ENCODE results near the gene ARNT2.
"Not testable (repeated sequence)": the region's sequence is repeated elsewhere in the genome, so short reads cannot be mapped to it uniquely, and the experiment has no call there.

ARNT2 gene

DNA sequence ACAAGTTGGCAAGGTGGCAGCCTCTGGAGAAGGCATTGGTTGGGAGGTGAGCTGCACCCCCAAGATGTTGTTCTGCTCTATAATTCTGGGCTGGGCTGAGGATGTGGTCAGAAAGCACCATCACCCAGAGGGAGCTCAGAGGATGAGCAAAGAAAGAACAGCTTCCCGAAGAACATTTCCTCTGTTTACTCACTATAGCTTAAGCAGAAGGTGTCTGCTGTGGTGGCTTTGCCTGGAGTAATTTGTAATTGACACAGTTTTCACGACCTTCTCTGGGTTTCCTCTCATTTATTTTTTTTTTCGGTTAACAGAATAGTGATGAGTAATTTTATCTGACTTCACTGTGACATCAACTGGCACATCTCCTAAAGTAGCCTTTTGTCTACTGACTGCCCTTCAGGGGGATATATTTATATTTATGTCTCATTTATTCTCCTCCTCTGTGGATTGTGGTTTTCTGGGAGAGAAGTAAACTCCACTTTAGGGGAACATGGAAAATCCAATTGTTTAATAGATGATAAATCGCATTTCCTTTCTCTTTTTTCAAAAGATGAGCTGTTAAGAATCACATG lies 241.4 kb downstream of the ARNT2 start:
- no peak overlapping the region for H3K9ac ChIP-seq (ENCODE audit: low read length)
- H3K36me3 ChIP-seq (ENCODE audit: insufficient read depth, low read length) = no peaks in the 10 kb centered on the region
- H4K20me1 ChIP-seq (ENCODE audit: insufficient read depth, low read length) = no peaks in the 10 kb centered on the region
- H3K4me2 ChIP-seq (ENCODE audit: low read length) = no peak overlapping the region
- no peak for TF ChIP-seq EZH2 (IDR thresholded peaks at IDR 0.05; ENCODE audit: borderline replicate concordance, low read length)
- TF ChIP-seq, protein P1, sequence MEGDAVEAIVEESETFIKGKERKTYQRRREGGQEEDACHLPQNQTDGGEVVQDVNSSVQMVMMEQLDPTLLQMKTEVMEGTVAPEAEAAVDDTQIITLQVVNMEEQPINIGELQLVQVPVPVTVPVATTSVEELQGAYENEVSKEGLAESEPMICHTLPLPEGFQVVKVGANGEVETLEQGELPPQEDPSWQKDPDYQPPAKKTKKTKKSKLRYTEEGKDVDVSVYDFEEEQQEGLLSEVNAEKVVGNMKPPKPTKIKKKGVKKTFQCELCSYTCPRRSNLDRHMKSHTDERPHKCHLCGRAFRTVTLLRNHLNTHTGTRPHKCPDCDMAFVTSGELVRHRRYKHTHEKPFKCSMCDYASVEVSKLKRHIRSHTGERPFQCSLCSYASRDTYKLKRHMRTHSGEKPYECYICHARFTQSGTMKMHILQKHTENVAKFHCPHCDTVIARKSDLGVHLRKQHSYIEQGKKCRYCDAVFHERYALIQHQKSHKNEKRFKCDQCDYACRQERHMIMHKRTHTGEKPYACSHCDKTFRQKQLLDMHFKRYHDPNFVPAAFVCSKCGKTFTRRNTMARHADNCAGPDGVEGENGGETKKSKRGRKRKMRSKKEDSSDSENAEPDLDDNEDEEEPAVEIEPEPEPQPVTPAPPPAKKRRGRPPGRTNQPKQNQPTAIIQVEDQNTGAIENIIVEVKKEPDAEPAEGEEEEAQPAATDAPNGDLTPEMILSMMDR (IDR thresholded peaks at IDR 0.05; ENCODE audit: low read length) = no peak
- H2AFZ ChIP-seq (ENCODE audit: low read length) = no peak overlapping the region
- H3K27me3 ChIP-seq (ENCODE audit: insufficient read depth, low read length) = no peaks in the 10 kb centered on the region; the same call in 1 of the 2 replicates
- no peaks in the 10 kb centered on the region for H3K9me2 ChIP-seq (ENCODE audit: low read depth, low read length)
- no peaks in the 10 kb centered on the region for H3K4me1 ChIP-seq (ENCODE audit: insufficient read depth, low read length, severe bottlenecking)
- H3K4me3 ChIP-seq (ENCODE audit: low read depth, low read length, poor library complexity, severe bottlenecking) = no peak overlapping the region
- no peaks in the 10 kb centered on the region for H3F3A ChIP-seq (ENCODE audit: insufficient read depth, low read length)
- H3K79me2 ChIP-seq (ENCODE audit: insufficient read depth, low read length) = no peaks in the 10 kb centered on the region
- 0 out of 2 replicates have a peak, but pooled peaks cover 4% of the 10 kb centered on the region for H3K9me3 ChIP-seq (ENCODE audit: low read length)
- H3K27ac ChIP-seq (ENCODE audit: low read depth, low read length, poor library complexity, severe bottlenecking) = no peak overlapping the region

DNA sequence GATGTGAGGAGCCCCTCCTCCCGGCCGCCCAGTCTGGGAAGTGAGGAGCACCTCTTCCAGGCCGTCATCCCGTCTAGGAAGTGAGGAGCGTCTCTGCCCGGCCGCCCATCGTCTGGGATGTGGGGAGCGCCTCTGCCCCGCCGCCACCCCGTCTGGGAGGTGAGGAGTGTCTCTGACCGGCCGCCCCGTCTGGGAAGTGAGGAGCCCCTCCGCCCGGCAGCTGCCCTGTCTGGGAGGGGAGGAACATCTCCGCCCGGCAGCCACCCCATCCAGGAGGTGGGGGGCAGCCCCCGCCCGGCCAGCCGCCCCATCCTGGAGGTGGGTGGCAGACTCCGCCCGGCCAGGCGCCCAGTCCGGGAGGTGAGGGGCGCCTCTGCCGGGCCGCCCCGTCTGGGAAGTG lies 243.2 kb downstream of the ARNT2 start:
- H3K4me3 ChIP-seq (ENCODE audit: low read depth, low read length, poor library complexity, severe bottlenecking); H3K27me3 ChIP-seq (ENCODE audit: insufficient read depth, low read length); H3K4me2 ChIP-seq (ENCODE audit: low read length); H3K27ac ChIP-seq (ENCODE audit: low read depth, low read length, poor library complexity, severe bottlenecking); H3K36me3 ChIP-seq (ENCODE audit: insufficient read depth, low read length); H3K9me3 ChIP-seq (ENCODE audit: low read length); H3K9ac ChIP-seq (ENCODE audit: low read length); H3K9me2 ChIP-seq (ENCODE audit: low read depth, low read length); H3F3A ChIP-seq (ENCODE audit: insufficient read depth, low read length); H4K20me1 ChIP-seq (ENCODE audit: insufficient read depth, low read length); H2AFZ ChIP-seq (ENCODE audit: low read length); H3K79me2 ChIP-seq (ENCODE audit: insufficient read depth, low read length); H3K4me1 ChIP-seq (ENCODE audit: insufficient read depth, low read length, severe bottlenecking): not testable (repeated sequence)

All from OCI-LY1 (cell line).